Left ventricle myocardium inferior (tissue), 1 donor: ENCODE data around the gene RXFP2. TPM values are rescaled to one million over a fixed set of nuclear protein-coding genes. Genes with fewer than 3 reads are reported as not detected.

Experiments
- DNase-seq: peaks from one replicate; pipeline ENCODE4 v3.0.0-alpha.2; 2020
- H3K27ac ChIP-seq: fragments of 200-600 bp; replicated peaks from 2 replicates; pipeline ENCODE4 v1.8.0; 2021
- H3K27me3 ChIP-seq: fragments of 200-600 bp; 2 replicates; pipeline ENCODE4 v1.8.0; 2021; ENCODE audit warnings: low read depth
- H3K36me3 ChIP-seq: fragments of 200-600 bp; 2 replicates; pipeline ENCODE4 v1.8.0; 2021
- H3K4me1 ChIP-seq: fragments of 200-600 bp; 2 replicates; pipeline ENCODE4 v1.8.0; 2021
- H3K4me3 ChIP-seq: fragments of 200-600 bp; 2 replicates; pipeline ENCODE4 v1.8.0; 2021; ENCODE audit warnings: mild to moderate bottlenecking, moderate library complexity
- H3K9me3 ChIP-seq: fragments of 200-600 bp; replicated peaks from 2 replicates; pipeline ENCODE4 v1.8.0; 2021
- CTCF ChIP-seq: fragments of 200-600 bp; IDR thresholded peaks from 2 replicates; pipeline ENCODE4 v1.8.0; 2021; ENCODE audit warnings: antibody characterized with exemption, mild to moderate bottlenecking, borderline replicate concordance
- intact Hi-C: fragments of 100-400 bp; cut with micrococcal nuclease; formaldehyde crosslinking; loops from one replicate; pipeline ENCODE4 v1.11.0; 2022
- total RNA-seq: library from RNA; stranded (reverse); fragmentation: NEBNext Ultra II Directional; extraction: Animal tissue kit (Norgen Biotek cat#: 25700); gene quantifications from one replicate; pipeline ENCODE4 v1.2.1, GENCODE V29; 2021
- donor health status: DM: no; HTN: yes; CAD: no; lungs with severe emphysema.

Gene RXFP2
- total RNA-seq, 1 donor from 2014 or later: not detected

DNA sequence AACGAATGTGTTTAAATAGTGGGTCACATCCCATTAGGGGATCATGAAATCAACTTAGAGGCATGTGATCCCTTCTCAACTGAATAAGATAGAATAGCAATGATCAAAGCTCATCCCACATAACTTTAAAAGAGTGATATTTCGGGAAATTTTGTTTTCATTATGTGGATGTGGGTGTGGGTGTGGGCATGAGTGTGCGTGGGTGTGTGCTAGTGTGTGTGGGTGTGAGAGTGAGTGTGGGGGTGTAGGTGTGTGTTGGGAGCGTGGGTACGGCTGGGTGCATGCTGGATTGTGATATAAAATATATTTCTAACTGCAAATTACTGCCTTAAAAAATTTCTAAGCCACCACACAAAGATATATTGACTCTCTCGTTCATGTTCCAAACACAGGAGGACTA is 15.9 kb downstream of the RXFP2 start:
- no peak for TF ChIP-seq CTCF
- Histone ChIP-seq H3K27ac (no peak overlapping the region), H3K4me3 (no peak overlapping the region), H3K9me3 (no peaks in the 10 kb centered on the region), H3K4me1 (no peaks in the 10 kb centered on the region), H3K36me3 (no peaks in the 10 kb centered on the region), H3K27me3 (peaks cover 63% of the 10 kb centered on the region)
- no peak for DNase-seq
- intact Hi-C loops: no loop called here

DNA sequence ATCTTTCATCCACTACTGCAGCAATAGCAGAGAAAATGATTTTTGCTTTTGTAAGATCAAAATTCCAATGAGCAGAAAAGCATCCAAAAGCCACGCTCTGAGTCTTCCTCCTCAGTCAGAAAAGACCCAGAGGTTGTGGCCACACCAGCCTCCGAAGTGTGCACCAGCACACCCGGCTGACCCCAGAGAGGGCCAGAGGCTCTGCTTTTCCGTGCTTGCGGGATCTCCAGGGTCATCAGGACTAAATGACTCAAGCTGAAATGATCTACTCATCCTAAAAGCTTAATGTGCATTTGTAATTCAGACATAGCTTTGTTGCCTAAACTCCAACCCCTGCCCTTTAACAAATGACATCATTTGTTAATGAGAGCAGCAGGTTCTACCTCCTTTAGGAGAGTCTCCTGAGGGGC is 16.5 kb downstream of the RXFP2 start:
- no peaks in the 10 kb centered on the region for H3K9me3 ChIP-seq
- H3K4me3 ChIP-seq: no peak overlapping the region
- no peaks in the 10 kb centered on the region for H3K36me3 ChIP-seq
- H3K27me3 ChIP-seq: peaks cover 57% of the 10 kb centered on the region
- intact Hi-C loops: no loop called here
- DNase-seq: no peak
- H3K4me1 ChIP-seq: no peaks in the 10 kb centered on the region
- H3K27ac ChIP-seq: no peak overlapping the region
- no peak for TF ChIP-seq CTCF

- DNase-seq: no peak
- no peaks in the 10 kb centered on the region for H3K36me3 ChIP-seq
- H3K4me3 ChIP-seq: no peak overlapping the region
- H3K9me3 ChIP-seq: no peaks in the 10 kb centered on the region
- H3K4me1 ChIP-seq: no peaks in the 10 kb centered on the region
- no peak for TF ChIP-seq CTCF
- H3K27ac ChIP-seq: no peak overlapping the region
- intact Hi-C loops: no loop called here
- H3K27me3 ChIP-seq: peaks cover 53% of the 10 kb centered on the region
Observed at GRCh38 chr13:31756346-31756745, 17.0 kb downstream of the RXFP2 start.

DNA sequence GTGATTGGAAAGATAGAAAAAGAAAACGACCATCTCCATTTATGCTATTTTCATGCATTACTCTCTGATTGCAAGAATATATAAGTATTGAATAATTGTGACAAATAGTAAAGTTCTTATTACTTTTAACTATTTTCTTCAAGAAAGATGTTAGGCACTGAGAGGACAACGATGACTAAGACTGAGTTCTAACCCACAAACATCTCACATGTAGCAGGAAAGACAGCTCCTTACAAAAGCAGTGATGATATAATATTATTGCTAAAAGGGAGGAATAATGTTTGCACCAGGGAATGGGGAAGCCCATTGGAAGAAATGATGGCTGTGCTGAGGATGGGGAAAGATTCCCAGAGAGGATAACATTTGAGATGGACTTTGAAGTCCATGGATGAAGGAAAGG is 22.6 kb downstream of the RXFP2 start:
- intact Hi-C loops: no loop called here
- no peak overlapping the region for H3K27ac ChIP-seq
- no peaks in the 10 kb centered on the region for H3K9me3 ChIP-seq
- no peaks in the 10 kb centered on the region for H3K36me3 ChIP-seq
- H3K27me3 ChIP-seq: peaks cover 13% of the 10 kb centered on the region
- TF ChIP-seq CTCF: no peak
- H3K4me1 ChIP-seq: no peaks in the 10 kb centered on the region
- no peak for DNase-seq
- no peak overlapping the region for H3K4me3 ChIP-seq

GRCh38 chr13:31764556-31764955 is 25.2 kb downstream of the RXFP2 start:
- intact Hi-C loops: no loop called here
- no peak overlapping the region for H3K4me3 ChIP-seq
- no peaks in the 10 kb centered on the region for H3K9me3 ChIP-seq
- no peak overlapping the region for H3K27ac ChIP-seq
- H3K36me3 ChIP-seq: no peaks in the 10 kb centered on the region
- TF ChIP-seq CTCF: no peak
- no peaks in the 10 kb centered on the region for H3K4me1 ChIP-seq
- peaks cover 17% of the 10 kb centered on the region for H3K27me3 ChIP-seq
- no peak for DNase-seq
